ENCODE measurements around the gene FA2H. TPM values are rescaled to one million over a fixed set of nuclear protein-coding genes. Genes with fewer than 3 reads are reported as not detected.

The FA2H gene
- total and polyA plus RNA-seq, 2 of the 13 experiments (the other 11 are each of a cell fraction or from before 2014, with no cell fraction given), result 0.20 TPM; not detected in 1

GRCh38 chr16:74813109-74813641, 38.6 kb upstream of the FA2H start (continued):
- TF ChIP-seq ZNF788 (CRISPR knock-in tag; IDR thresholded peaks at IDR 0.05; ENCODE audit: borderline replicate concordance) (peak; percentile 96), TP53 (CRISPR knock-in tag; conservative IDR thresholded peaks at IDR 0.05) (0 out of 2 replicates have a peak, but pooled peaks have one; percentile 84), SKI (IDR thresholded peaks at IDR 0.05; ENCODE audit: partially characterized antibody) (no peak), HNRNPH1 (optimal IDR thresholded peaks at IDR 0.05; ENCODE audit: low read depth, low read length) (no peak), RNF2 (conservative IDR thresholded peaks at IDR 0.05; ENCODE audit: low read depth) (peak; percentile 76; the same call in 1 of the 2 replicates), ZNF891 (CRISPR knock-in tag; IDR thresholded peaks at IDR 0.05) (peak; percentile 90), EEA1 (CRISPR knock-in tag; IDR thresholded peaks at IDR 0.05; ENCODE audit: borderline replicate concordance) (no peak), ZNF772 (CRISPR knock-in tag; IDR thresholded peaks at IDR 0.05) (peak; percentile 85), IKZF4 (CRISPR knock-in tag; IDR thresholded peaks at IDR 0.05; ENCODE audit: borderline replicate concordance, low read depth, not compliant biosample characterization) (no peak), EP300 (IDR thresholded peaks at IDR 0.05; ENCODE audit: low read depth in 2 of 2, low read length in 2 of 2) (no peak), EP300 (CRISPR knock-in tag; IDR thresholded peaks at IDR 0.05; ENCODE audit: borderline replicate concordance) (peak; percentile 29; the same call in 1 of the 2 replicates), SIN3B (IDR thresholded peaks at IDR 0.05; ENCODE audit: low read length) (peak; percentile 17; the same call in 1 of the 2 replicates), ZNF850 (CRISPR knock-in tag; conservative IDR thresholded peaks at IDR 0.05) (no peak), STAT5B (CRISPR knock-in tag; IDR thresholded peaks at IDR 0.05) (0 out of 2 replicates have a peak, but pooled peaks have one; percentile 55), CCDC6 (CRISPR knock-in tag; IDR thresholded peaks at IDR 0.05) (peak; percentile 81), KAT7 (CRISPR knock-in tag; IDR thresholded peaks at IDR 0.05; ENCODE audit: borderline replicate concordance) (peak; percentile 78; the same call in 1 of the 2 replicates), PITX1 (CRISPR knock-in tag; IDR thresholded peaks at IDR 0.05) (peak; percentile 80), RAD51 (IDR thresholded peaks at IDR 0.05; ENCODE audit: borderline replicate concordance) (no peak), FOXP1 (IDR thresholded peaks at IDR 0.05) (no peak), FOXP1 (CRISPR knock-in tag; IDR thresholded peaks at IDR 0.05) (no peak), ZFP36 (IDR thresholded peaks at IDR 0.05; ENCODE audit: borderline replicate concordance, low read depth, low read length, partially characterized antibody) (peak; percentile 26), REXO4 (CRISPR knock-in tag; IDR thresholded peaks at IDR 0.05; ENCODE audit: borderline replicate concordance) (no peak), ZFX (CRISPR knock-in tag; IDR thresholded peaks at IDR 0.05; ENCODE audit: low read depth) (peak; percentile 93), ETV6 (CRISPR knock-in tag; conservative IDR thresholded peaks at IDR 0.05) (peak; percentile 52; the same call in 1 of the 2 replicates), NONO (IDR thresholded peaks at IDR 0.05) (no peak), NONO (CRISPR knock-in tag; conservative IDR thresholded peaks at IDR 0.05) (peak; percentile 91), ZNF629 (CRISPR knock-in tag; conservative IDR thresholded peaks at IDR 0.05) (no peak), TSC22D2 (CRISPR knock-in tag; IDR thresholded peaks at IDR 0.05; ENCODE audit: borderline replicate concordance) (peak; percentile 79; the same call in 1 of the 2 replicates), KDM5B (CRISPR knock-in tag; IDR thresholded peaks at IDR 0.05; ENCODE audit: borderline replicate concordance) (peak; percentile 67; the same call in 1 of the 2 replicates), RBM39 (IDR thresholded peaks at IDR 0.05; ENCODE audit: low read depth, low read length, poor library complexity, severe bottlenecking) (peak; percentile 89), ZNF780A (CRISPR knock-in tag; IDR thresholded peaks at IDR 0.05) (no peak), PAF1 (CRISPR knock-in tag; IDR thresholded peaks at IDR 0.05) (no peak), ZNF530 (CRISPR knock-in tag; IDR thresholded peaks at IDR 0.05; ENCODE audit: low read depth) (no peak), KLF15 (CRISPR knock-in tag; IDR thresholded peaks at IDR 0.05; ENCODE audit: borderline replicate concordance) (no peak), ZNF549 (CRISPR knock-in tag; IDR thresholded peaks at IDR 0.05) (no peak)
